K562 (cell line): ENCODE measurements around the gene SNX18. TPM values are rescaled to one million over a fixed set of nuclear protein-coding genes. Genes with fewer than 3 reads are reported as not detected.

Experiments used
- ATAC-seq: fragments of 200-7000 bp; cut with Tn5 transposase; 3 replicates; pipeline ENCODE4 v1.9.1; 2020; ENCODE audit warnings: moderate library complexity
- BruUV-seq: library from RNA; stranded (reverse); fragments of 400-500 nt; replicated peaks from 2 replicates; lab custom pipeline; 2021; lab: Mats Ljungman, UMichigan
- CTCF ChIA-PET: fragments of 300-600 bp; formaldehyde crosslinking; extraction: SDS; loops from one replicate; lab custom pipeline; 2021; ENCODE audit warnings: low intra/inter-chr PET ratio; lab: Yijun Ruan, JAX
- POLR2A ChIA-PET: fragments of 300-600, 350-650 bp; sonication (Branson Sonifier 250); formaldehyde crosslinking; extraction: SDS; loops from one replicate; lab custom pipeline; 2021; ENCODE audit warnings: antibody characterized with exemption, inconsistent platforms; lab: Yijun Ruan, JAX
- DNase-seq, 4 experiments: peaks; one replicate each; pipeline versions ENCODE4 v3.0.0 to v3.0.0-alpha.2; 2011 to 2018; ENCODE audit warnings: low spot score in 3 of 4, mixed read lengths in 3 of 4; ENCODE audit errors: extremely low read depth in 1 of 4
- FAIRE-seq: peaks from 2 replicates; lab custom pipeline; 2011; peaks lifted over from hg19 to GRCh38; lab: Jason Lieb, UNC
- H2AFZ ChIP-seq: 2 replicates; pipeline ENCODE4 v1.6.0; 2011; ENCODE audit warnings: low read depth, low read length, control low read depth, inconsistent platforms
- H3K27ac ChIP-seq: fragments of 200-600 bp; 3 replicates; pipeline ENCODE4 v1.8.0; 2011; ENCODE audit warnings: low read depth, mild to moderate bottlenecking, control low read depth, inconsistent platforms, low read length, moderate library complexity, mixed read lengths; ENCODE audit errors: extremely low read depth
- H3K27me3 ChIP-seq, 2 experiments: fragments of 300-600 bp in 1 of 2; 2 replicates in 1 of 2; 3 replicates in 1 of 2; pipeline versions ENCODE4 v1.6.0 to v1.8.0; 2011; ENCODE audit warnings: inconsistent platforms in 2 of 2, low read length in 2 of 2, mild to moderate bottlenecking in 1 of 2, mixed read lengths in 1 of 2, moderate library complexity in 1 of 2; ENCODE audit not compliant: control insufficient read depth in 2 of 2, insufficient read depth in 2 of 2
- H3K36me3 ChIP-seq: fragments of 300-600 bp; 3 replicates; pipeline ENCODE4 v1.8.0; 2011; ENCODE audit warnings: mild to moderate bottlenecking, low read length, inconsistent platforms; ENCODE audit not compliant: control insufficient read depth, insufficient read depth
- H3K4me1 ChIP-seq, 2 experiments: fragments of 200-600 bp in 1 of 2; replicated peaks in 1 of 2; 2 replicates in 1 of 2; 3 replicates in 1 of 2; pipeline versions ENCODE4 v1.5.1 to v1.8.0; 2011; ENCODE audit warnings: inconsistent platforms in 2 of 2, low read length in 2 of 2, mild to moderate bottlenecking in 1 of 2, mixed read lengths in 1 of 2, moderate library complexity in 1 of 2; ENCODE audit not compliant: control insufficient read depth in 2 of 2, insufficient read depth in 2 of 2
- H3K4me2 ChIP-seq: 2 replicates; pipeline ENCODE4 v1.6.1; 2011; ENCODE audit warnings: low read length, control low read depth, inconsistent platforms, mixed read lengths; ENCODE audit not compliant: insufficient read depth
- H3K4me3 ChIP-seq: fragments of 200-600 bp; sonication (generic), shearing (Covaris generic); 2 replicates; pipeline ENCODE4 v1.5.1; 2016; ENCODE audit warnings: control low read depth, inconsistent platforms
- H3K79me2 ChIP-seq: fragments of 200-600 bp; 3 replicates; pipeline ENCODE4 v1.8.0; 2011; ENCODE audit warnings: low read length, inconsistent platforms; ENCODE audit not compliant: control insufficient read depth, insufficient read depth
- H3K9ac ChIP-seq, 2 experiments: 2 replicates each; pipeline versions ENCODE4 v1.6.0 to v1.6.1; 2011; ENCODE audit warnings: low read depth in 2 of 2, low read length in 2 of 2, control low read depth in 1 of 2, inconsistent platforms in 1 of 2, mild to moderate bottlenecking in 1 of 2, mixed read lengths in 1 of 2; ENCODE audit not compliant: insufficient read depth in 1 of 2
- H3K9me1 ChIP-seq: one replicate; pipeline ENCODE4 v1.6.0; 2011; ENCODE audit warnings: inconsistent platforms, mild to moderate bottlenecking, low read length, moderate library complexity; ENCODE audit not compliant: control insufficient read depth, insufficient read depth
- H3K9me3 ChIP-seq: replicated peaks from 2 replicates; pipeline ENCODE4 v1.5.1; 2011; ENCODE audit warnings: low read depth, low read length, inconsistent platforms; ENCODE audit not compliant: control insufficient read depth, insufficient read depth
- H4K20me1 ChIP-seq: replicated peaks from 2 replicates; pipeline ENCODE4 v1.6.1; 2011; ENCODE audit warnings: low read length, inconsistent platforms, mixed read lengths; ENCODE audit not compliant: control insufficient read depth, insufficient read depth
- CBFA2T3 ChIP-seq: fragments of 450-650 bp; IDR thresholded peaks from 2 replicates; pipeline ENCODE4 v1.6.1; 2017
- CCNT2 ChIP-seq: IDR thresholded peaks from 2 replicates; pipeline ENCODE4 v1.6.1; 2011; ENCODE audit warnings: borderline replicate concordance, low read depth, mild to moderate bottlenecking, moderate library complexity, mixed read lengths, low read length; ENCODE audit not compliant: insufficient read length; ENCODE audit errors: extremely low read depth
- COPS2 ChIP-seq: fragments of 450-650 bp; conservative IDR thresholded peaks from 2 replicates; pipeline ENCODE4 v1.6.1; 2016; ENCODE audit warnings: mild to moderate bottlenecking, moderate library complexity
- CSDE1 ChIP-seq, 2 experiments: fragments of 450-650 bp; IDR thresholded peaks; 2 replicates each; pipeline ENCODE4 v1.6.1; 2016; ENCODE audit warnings: mild to moderate bottlenecking in 1 of 2
- EWSR1 ChIP-seq: fragments of 450-650 bp; IDR thresholded peaks from 2 replicates; pipeline ENCODE4 v1.6.1; 2018; ENCODE audit warnings: borderline replicate concordance, mild to moderate bottlenecking, low read depth, moderate library complexity; ENCODE audit not compliant: partially characterized antibody
- HOXB6 ChIP-seq: fragments of 250-450 bp; sonication (Bioruptor Pico); IDR thresholded peaks from 2 replicates; pipeline ENCODE4 v1.5.1; 2022; ENCODE audit warnings: mild to moderate bottlenecking, borderline replicate concordance
- MEF2D ChIP-seq: conservative IDR thresholded peaks from 2 replicates; pipeline ENCODE4 v1.6.1; 2016; ENCODE audit warnings: low read depth, missing genetic modification characterization, missing compliant biosample characterization
- MTA3 ChIP-seq: fragments of 450-650 bp; formaldehyde crosslinking; IDR thresholded peaks from 2 replicates; pipeline ENCODE4 v1.6.1; 2017; ENCODE audit warnings: mild to moderate bottlenecking, borderline replicate concordance
- NCOA1 ChIP-seq: fragments of 450-650 bp; IDR thresholded peaks from 2 replicates; pipeline ENCODE4 v1.6.1; 2016; ENCODE audit warnings: low read depth
- PHTF2 ChIP-seq: fragments of 250-450 bp; sonication (Bioruptor Pico); IDR thresholded peaks from 2 replicates; pipeline ENCODE4 v1.5.0; 2021; ENCODE audit warnings: mild to moderate bottlenecking
- PTTG1 ChIP-seq: fragments of 450-650 bp; IDR thresholded peaks from 2 replicates; pipeline ENCODE4 v1.6.1; 2016; ENCODE audit warnings: low read depth, mild to moderate bottlenecking, missing genetic modification characterization, missing compliant biosample characterization
- SAP30 ChIP-seq: fragments of 200-600 bp; sonication (generic); IDR thresholded peaks from 2 replicates; pipeline ENCODE4 v1.6.1; 2012; ENCODE audit warnings: borderline replicate concordance, low read depth, mild to moderate bottlenecking, moderate library complexity, low read length, control low read depth, inconsistent platforms; ENCODE audit not compliant: insufficient read depth, poor library complexity, severe bottlenecking
- SMARCA5 ChIP-seq: fragments of 450-650 bp; IDR thresholded peaks from 2 replicates; pipeline ENCODE4 v1.6.1; 2016
- SMARCB1 ChIP-seq: IDR thresholded peaks from 2 replicates; pipeline ENCODE4 v1.6.1; 2011; ENCODE audit warnings: improper control_type of control experiment, low read depth; ENCODE audit not compliant: insufficient read length
- SMARCE1 ChIP-seq: fragments of 450-650 bp; IDR thresholded peaks from 2 replicates; pipeline ENCODE4 v1.7.1; 2016; ENCODE audit warnings: mild to moderate bottlenecking
- SP2 ChIP-seq: IDR thresholded peaks from 2 replicates; pipeline ENCODE4 v1.6.1; 2011; ENCODE audit warnings: mild to moderate bottlenecking, low read depth, low read length, moderate library complexity; ENCODE audit not compliant: poor library complexity, severe bottlenecking; ENCODE audit errors: extremely low read depth
- ZKSCAN8 ChIP-seq: fragments of 200-800 bp; sonication (Bioruptor generic); IDR thresholded peaks from 2 replicates; pipeline ENCODE4 v1.6.1; 2016; ENCODE audit warnings: missing genetic modification characterization, missing compliant biosample characterization
- ZNF311 ChIP-seq: fragments of 250-450 bp; sonication (Bioruptor Pico); IDR thresholded peaks from 2 replicates; pipeline ENCODE4 v1.4.0; 2020; ENCODE audit warnings: mild to moderate bottlenecking, moderate library complexity
- ZNF316 ChIP-seq: fragments of 450-650 bp; IDR thresholded peaks from 2 replicates; pipeline ENCODE4 v1.6.1; 2016
- ZZZ3 ChIP-seq: fragments of 450-650 bp; IDR thresholded peaks from 2 replicates; pipeline ENCODE4 v1.6.1; 2016; ENCODE audit warnings: antibody characterized with exemption, mild to moderate bottlenecking, moderate library complexity
- in situ Hi-C: fragments of 300-500 bp; cut with MboI; formaldehyde crosslinking; loops from 4 replicates; pipeline ENCODE4 v1.15.0; 2018; ENCODE audit warnings: inconsistent platforms, mixed read lengths
- intact Hi-C: fragments of 100-400 bp; cut with micrococcal nuclease; formaldehyde crosslinking; loops from 2 replicates; pipeline ENCODE4 v1.14.2; 2022
- polyA plus RNA-seq, 8 experiments: library from polyadenylated mRNA; depleted of rRNA in 4 of 8; stranded (reverse) in 5 of 8; unstranded in 3 of 8; fragments of >200 nt; fragmentation: Nextera tagmentation in 2 of 8; fragmentation: Illumina TruSeq in 1 of 8; extraction: Ambion mirVana in 2 of 8; extraction: Trizol in 1 of 8; gene quantifications; 2 replicates each; pipeline versions ENCODE4 v1.2.1 to v1.2.3, GENCODE V29; 2011 to 2014; ENCODE audit warnings: inconsistent platforms in 1 of 8, missing spikeins in 1 of 8
- total RNA-seq, 7 experiments: library from RNA; depleted of rRNA in 6 of 7; stranded (reverse); fragments of >200 nt in 6 of 7; fragmentation: Illumina TruSeq in 2 of 7; extraction: Trizol in 2 of 7; gene quantifications; 2 replicates each; pipeline versions ENCODE4 v1.2.1 to v1.2.3, GENCODE V29; 2011 to 2021; ENCODE audit warnings: low replicate concordance in 1 of 7

SNX18 gene
- total and polyA plus RNA-seq, 9 of the 15 experiments (the other 6 are each of a cell fraction or from before 2014, with no cell fraction given) = 2.3 to 8.8 (median 6.0) TPM

DNA sequence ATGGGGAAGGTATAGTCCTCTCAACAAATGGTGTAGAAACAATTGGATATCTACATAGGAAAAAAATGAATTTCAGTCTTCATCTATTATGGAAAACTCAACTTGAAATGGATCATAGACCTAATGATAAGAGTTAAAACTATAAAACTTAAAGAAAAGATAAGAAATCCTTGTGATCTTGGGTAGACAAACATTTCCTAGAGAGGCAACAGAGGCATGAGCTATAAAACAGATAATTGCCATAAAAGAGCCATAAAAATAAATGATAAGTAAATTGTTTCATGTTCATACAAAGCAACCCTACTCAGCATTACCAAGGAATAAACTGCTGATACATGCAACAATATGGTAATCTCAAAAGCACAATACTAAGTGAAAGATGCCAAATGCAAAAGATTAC is 76.2 kb downstream of the SNX18 start:
- Histone ChIP-seq H3K9me1 (no peaks in the 10 kb centered on the region), H3K9me3 (no peaks in the 10 kb centered on the region), H3K36me3 (no peaks in the 10 kb centered on the region), H3K9ac (no peak overlapping the region), H3K79me2 (no peaks in the 10 kb centered on the region), H2AFZ (no peak overlapping the region), H3K4me1 (no peaks in the 10 kb centered on the region), H4K20me1 (no peaks in the 10 kb centered on the region), H3K4me2 (no peak overlapping the region), H3K27me3 (no peaks in the 10 kb centered on the region), H3K4me3 (no peak overlapping the region), H3K27ac (no peak overlapping the region)
- intact Hi-C loops = no loop called here
- DNase-seq (no peak), FAIRE-seq (no peak), ATAC-seq (no peak)
- CTCF ChIA-PET = no interaction called here
- no TSS peak for BruUV-seq
- POLR2A ChIA-PET = no interaction called here
- in situ Hi-C loops = no loop called here
- TF ChIP-seq ZNF316 (peak; percentile 13; the same call in 1 of the 2 replicates), CSDE1 (IDR thresholded peaks at IDR 0.05) (no peak), ZKSCAN8 (CRISPR knock-in tag) (no peak), SMARCA5 (no peak), PTTG1 (tag) (no peak), ZZZ3 (no peak), EWSR1 (no peak), MEF2D (tag) (no peak)

- no peak for ATAC-seq
- TF ChIP-seq SMARCE1 (no peak), SMARCB1 (no peak), MTA3 (no peak), SP2 (no peak), HOXB6 (CRISPR knock-in tag) (no peak), COPS2 (no peak), CCNT2 (no peak), ZNF311 (no peak), SAP30 (no peak), PHTF2 (CRISPR knock-in tag) (no peak), NCOA1 (no peak), CBFA2T3 (no peak)
Observed at GRCh38 chr5:54594181-54594580, 76.6 kb downstream of the SNX18 start.

More at GRCh38 chr5:54594181-54594580, 76.6 kb downstream of the SNX18 start:
- H2AFZ ChIP-seq = no peak overlapping the region
- H3K27me3 ChIP-seq = no peaks in the 10 kb centered on the region
- no peaks in the 10 kb centered on the region for H3K9me1 ChIP-seq
- BruUV-seq = no TSS peak
- H3K27ac ChIP-seq = no peak overlapping the region
- no peak overlapping the region for H3K9ac ChIP-seq
- H3K9me3 ChIP-seq = no peaks in the 10 kb centered on the region
- no peak overlapping the region for H3K4me3 ChIP-seq
- no peak overlapping the region for H3K4me2 ChIP-seq
- H3K79me2 ChIP-seq = no peaks in the 10 kb centered on the region
- no peaks in the 10 kb centered on the region for H4K20me1 ChIP-seq
- in situ Hi-C loops = no loop called here
- H3K36me3 ChIP-seq = no peaks in the 10 kb centered on the region
- ChIA-PET POLR2A (no interaction called here), CTCF (no interaction called here)
- intact Hi-C loops = no loop called here
- DNase-seq (no peak), FAIRE-seq (no peak)
- no peaks in the 10 kb centered on the region for H3K4me1 ChIP-seq
